Karpas-422 (cell line): ENCODE data around the gene ENDOU. TPM values are rescaled to one million over a fixed set of nuclear protein-coding genes. Genes with fewer than 3 reads are reported as not detected.

ENCODE experiments used
- DNase-seq: peaks from one replicate; pipeline ENCODE4 v3.0.0-alpha.2; 2015
- H2AFZ ChIP-seq: fragments of 200-600 bp; sonication (generic); 2 replicates; pipeline ENCODE4 v1.6.1; 2014; ENCODE audit warnings: antibody characterized with exemption, low read length, mixed read lengths
- H3K27ac ChIP-seq: fragments of 200-600 bp; sonication (generic); 2 replicates; pipeline ENCODE4 v1.5.1; 2014; ENCODE audit warnings: mild to moderate bottlenecking, low read length, moderate library complexity
- H3K27me3 ChIP-seq: fragments of 200-600 bp; sonication (generic); 2 replicates; pipeline ENCODE4 v1.6.1; 2014; ENCODE audit warnings: low read length, mixed read lengths
- H3K36me3 ChIP-seq: fragments of 200-600 bp; sonication (generic); 2 replicates; pipeline ENCODE4 v1.6.1; 2014; ENCODE audit warnings: low read length, mixed read lengths; ENCODE audit not compliant: insufficient read depth
- H3K4me1 ChIP-seq: fragments of 200-600 bp; sonication (generic); 2 replicates; pipeline ENCODE4 v1.6.1; 2014; ENCODE audit warnings: mild to moderate bottlenecking, low read length, mixed read lengths
- H3K4me2 ChIP-seq: fragments of 200-600 bp; sonication (generic); 2 replicates; pipeline ENCODE4 v1.6.1; 2014; ENCODE audit warnings: low read length, low read depth, mild to moderate bottlenecking; ENCODE audit not compliant: poor library complexity, severe bottlenecking
- H3K4me3 ChIP-seq: fragments of 200-600 bp; sonication (generic); 2 replicates; pipeline ENCODE4 v1.5.1; 2014; ENCODE audit warnings: mild to moderate bottlenecking, antibody characterized with exemption, low read length, mixed read lengths
- H3K79me2 ChIP-seq: fragments of 200-600 bp; sonication (generic); 2 replicates; pipeline ENCODE4 v1.6.1; 2014; ENCODE audit warnings: mild to moderate bottlenecking, low read length, mixed read lengths
- H3K9ac ChIP-seq: fragments of 200-600 bp; sonication (generic); 2 replicates; pipeline ENCODE4 v1.6.0; 2014; ENCODE audit warnings: low read length
- H3K9me2 ChIP-seq: fragments of 200-600 bp; sonication (generic), shearing (Covaris generic); replicated peaks from 2 replicates; pipeline ENCODE4 v1.6.0; 2014; ENCODE audit warnings: mild to moderate bottlenecking, low read length, moderate library complexity; ENCODE audit not compliant: insufficient read depth
- H3K9me3 ChIP-seq: fragments of 300-700, 200-600 bp; sonication (generic); 2 replicates; pipeline ENCODE4 v1.6.1; 2014; ENCODE audit warnings: low read length, mixed read lengths
- H4K20me1 ChIP-seq: fragments of 200-600 bp; sonication (generic); 2 replicates; pipeline ENCODE4 v1.6.1; 2014; ENCODE audit warnings: mild to moderate bottlenecking, antibody characterized with exemption, low read length, low read depth; ENCODE audit not compliant: insufficient read depth
- total RNA-seq: library from RNA; depleted of rRNA; stranded (reverse); fragments of >200 nt; shearing (Covaris generic); gene quantifications from 2 replicates; pipeline ENCODE4 v1.2.3, GENCODE V29; 2014; ENCODE audit warnings: low replicate concordance

The ENDOU gene
- total RNA-seq, 1 experiment from 2014 or later, result 1.2 TPM

- Histone ChIP-seq H3K4me1 (peaks cover 61% of the 10 kb centered on the region), H3K9ac (no peak overlapping the region), H3K36me3 (no peaks in the 10 kb centered on the region), H3K4me3 (no peak overlapping the region), H3K27ac (no peak overlapping the region), H3K9me3 (no peaks in the 10 kb centered on the region), H4K20me1 (no peaks in the 10 kb centered on the region), H3K9me2 (no peaks in the 10 kb centered on the region), H3K4me2 (no peak overlapping the region), H3K27me3 (no peaks in the 10 kb centered on the region), H3K79me2 (no peaks in the 10 kb centered on the region), H2AFZ (no peak overlapping the region)
- no peak for DNase-seq
Observed at GRCh38 chr12:47736877-47737676, 11.8 kb upstream of the ENDOU start.

- Histone ChIP-seq H3K4me3 (no peak overlapping the region), H3K36me3 (no peaks in the 10 kb centered on the region), H3K9me3 (no peaks in the 10 kb centered on the region), H3K79me2 (no peaks in the 10 kb centered on the region), H3K4me1 (peaks cover 56% of the 10 kb centered on the region), H2AFZ (no peak overlapping the region), H4K20me1 (no peaks in the 10 kb centered on the region), H3K27me3 (no peaks in the 10 kb centered on the region), H3K27ac (no peak overlapping the region), H3K9ac (no peak overlapping the region), H3K4me2 (no peak overlapping the region), H3K9me2 (no peaks in the 10 kb centered on the region)
- DNase-seq, result no peak
Observed at GRCh38 chr12:47736216-47736615, 10.9 kb upstream of the ENDOU start.

GRCh38 chr12:47735649-47736048 lies 10.4 kb upstream of the ENDOU start:
- no peaks in the 10 kb centered on the region for H3K36me3 ChIP-seq
- no peak overlapping the region for H3K27ac ChIP-seq
- H3K9ac ChIP-seq, result no peak overlapping the region
- H3K4me3 ChIP-seq, result no peak overlapping the region
- no peak overlapping the region for H3K4me2 ChIP-seq
- no peaks in the 10 kb centered on the region for H3K27me3 ChIP-seq
- no peak for DNase-seq
- no peak overlapping the region for H2AFZ ChIP-seq
- no peaks in the 10 kb centered on the region for H4K20me1 ChIP-seq
- no peaks in the 10 kb centered on the region for H3K9me3 ChIP-seq
- peaks cover 50% of the 10 kb centered on the region for H3K4me1 ChIP-seq
- no peaks in the 10 kb centered on the region for H3K9me2 ChIP-seq
- no peaks in the 10 kb centered on the region for H3K79me2 ChIP-seq

- H2AFZ ChIP-seq, result no peak overlapping the region
- no peak overlapping the region for H3K9ac ChIP-seq
- H3K4me3 ChIP-seq, result no peak overlapping the region
- H3K4me2 ChIP-seq, result no peak overlapping the region
- no peaks in the 10 kb centered on the region for H3K9me3 ChIP-seq
- no peaks in the 10 kb centered on the region for H3K9me2 ChIP-seq
- H3K36me3 ChIP-seq, result no peaks in the 10 kb centered on the region
- no peaks in the 10 kb centered on the region for H3K27me3 ChIP-seq
- no peak for DNase-seq
- H3K79me2 ChIP-seq, result no peaks in the 10 kb centered on the region
- peaks cover 43% of the 10 kb centered on the region for H3K4me1 ChIP-seq
- no peak overlapping the region for H3K27ac ChIP-seq
- H4K20me1 ChIP-seq, result no peaks in the 10 kb centered on the region
Observed at GRCh38 chr12:47734725-47735480, 9.6 kb upstream of the ENDOU start.

GRCh38 chr12:47733142-47733541 lies 7.9 kb upstream of the ENDOU start:
- no peaks in the 10 kb centered on the region for H3K79me2 ChIP-seq
- H3K27me3 ChIP-seq, result no peaks in the 10 kb centered on the region
- H3K9me2 ChIP-seq, result no peaks in the 10 kb centered on the region
- H4K20me1 ChIP-seq, result no peaks in the 10 kb centered on the region
- no peak overlapping the region for H3K9ac ChIP-seq
- no peak overlapping the region for H2AFZ ChIP-seq
- no peak overlapping the region for H3K4me3 ChIP-seq
- 0 out of 2 replicates have a peak overlapping the region, but pooled peaks have one; percentile 20 for H3K27ac ChIP-seq
- H3K36me3 ChIP-seq, result no peaks in the 10 kb centered on the region
- H3K4me2 ChIP-seq, result no peak overlapping the region
- no peak for DNase-seq
- peaks cover 41% of the 10 kb centered on the region for H3K4me1 ChIP-seq
- no peaks in the 10 kb centered on the region for H3K9me3 ChIP-seq

- H4K20me1 ChIP-seq, result no peaks in the 10 kb centered on the region
- no peaks in the 10 kb centered on the region for H3K79me2 ChIP-seq
- H3K4me2 ChIP-seq, result no peak overlapping the region
- H3K27ac ChIP-seq, result peak overlapping the region; percentile 20; the same call in 1 of the 2 replicates
- no peak overlapping the region for H3K4me3 ChIP-seq
- no peak for DNase-seq
- H3K9me2 ChIP-seq, result no peaks in the 10 kb centered on the region
- peaks cover 46% of the 10 kb centered on the region for H3K4me1 ChIP-seq
- H3K9me3 ChIP-seq, result no peaks in the 10 kb centered on the region
- no peaks in the 10 kb centered on the region for H3K36me3 ChIP-seq
- H3K9ac ChIP-seq, result no peak overlapping the region
- no peak overlapping the region for H2AFZ ChIP-seq
- H3K27me3 ChIP-seq, result no peaks in the 10 kb centered on the region
Observed at GRCh38 chr12:47732504-47732903, 7.2 kb upstream of the ENDOU start.

GRCh38 chr12:47731723-47732122 lies 6.4 kb upstream of the ENDOU start:
- no peak for DNase-seq
- no peak overlapping the region for H3K4me2 ChIP-seq
- H4K20me1 ChIP-seq, result no peaks in the 10 kb centered on the region
- no peak overlapping the region for H3K9ac ChIP-seq
- H3K36me3 ChIP-seq, result no peaks in the 10 kb centered on the region
- H3K9me2 ChIP-seq, result no peaks in the 10 kb centered on the region
- H3K27me3 ChIP-seq, result no peaks in the 10 kb centered on the region
- H3K79me2 ChIP-seq, result no peaks in the 10 kb centered on the region
- no peak overlapping the region for H3K4me3 ChIP-seq
- H3K27ac ChIP-seq, result peak overlapping the region; percentile 20; the same call in 1 of the 2 replicates
- no peaks in the 10 kb centered on the region for H3K9me3 ChIP-seq
- H2AFZ ChIP-seq, result no peak overlapping the region
- peaks cover 54% of the 10 kb centered on the region for H3K4me1 ChIP-seq

GRCh38 chr12:47730341-47730744 lies 5.1 kb upstream of the ENDOU start:
- Histone ChIP-seq H3K79me2 (no peaks in the 10 kb centered on the region), H4K20me1 (no peaks in the 10 kb centered on the region), H3K36me3 (no peaks in the 10 kb centered on the region), H3K9me3 (no peaks in the 10 kb centered on the region), H3K27me3 (no peaks in the 10 kb centered on the region), H3K9me2 (no peaks in the 10 kb centered on the region), H2AFZ (no peak overlapping the region), H3K4me1 (peaks cover 68% of the 10 kb centered on the region), H3K27ac (no peak overlapping the region), H3K4me3 (no peak overlapping the region), H3K9ac (no peak overlapping the region), H3K4me2 (no peak overlapping the region)
- no peak for DNase-seq
